ENCODE results near the gene ATG7.
A peak's percentile ranks its signal among the peaks of the same experiment; 100 is the strongest.

ATG7 gene

DNA sequence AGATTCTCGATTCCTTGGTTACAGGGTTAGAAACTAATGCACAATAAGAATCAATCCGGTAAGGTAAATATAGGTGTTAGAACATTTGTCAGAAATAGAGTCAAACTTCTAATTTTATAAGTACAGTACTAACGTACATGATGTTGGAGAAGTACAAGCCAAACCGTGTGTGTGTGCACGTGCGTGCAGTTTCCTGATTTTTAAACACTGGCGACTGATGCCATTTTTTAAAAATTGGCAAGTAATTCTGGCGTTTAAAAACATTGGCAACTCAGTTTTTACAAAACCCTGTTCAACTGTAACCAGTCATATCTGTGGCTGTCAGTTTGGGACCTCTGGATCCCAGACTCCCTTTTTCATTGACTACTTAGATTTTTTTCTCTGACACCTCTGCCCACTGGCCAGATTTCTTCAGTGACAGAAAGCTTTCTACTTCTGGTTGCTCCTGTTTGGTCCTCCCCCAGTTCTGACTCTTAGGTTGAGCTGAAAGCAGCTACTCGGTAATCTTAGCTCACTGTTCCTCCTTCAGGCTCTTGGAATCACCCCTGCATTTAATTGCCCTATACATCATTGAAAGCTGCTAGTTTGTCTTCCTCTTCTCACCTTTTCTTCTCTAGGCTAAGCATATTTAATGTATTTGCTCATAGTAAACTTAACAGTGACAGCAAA, 843 bp downstream of the ATG7 start:
- no peak for DNase-seq (ENCODE audit: low read depth)
- TF ChIP-seq, protein P1, sequence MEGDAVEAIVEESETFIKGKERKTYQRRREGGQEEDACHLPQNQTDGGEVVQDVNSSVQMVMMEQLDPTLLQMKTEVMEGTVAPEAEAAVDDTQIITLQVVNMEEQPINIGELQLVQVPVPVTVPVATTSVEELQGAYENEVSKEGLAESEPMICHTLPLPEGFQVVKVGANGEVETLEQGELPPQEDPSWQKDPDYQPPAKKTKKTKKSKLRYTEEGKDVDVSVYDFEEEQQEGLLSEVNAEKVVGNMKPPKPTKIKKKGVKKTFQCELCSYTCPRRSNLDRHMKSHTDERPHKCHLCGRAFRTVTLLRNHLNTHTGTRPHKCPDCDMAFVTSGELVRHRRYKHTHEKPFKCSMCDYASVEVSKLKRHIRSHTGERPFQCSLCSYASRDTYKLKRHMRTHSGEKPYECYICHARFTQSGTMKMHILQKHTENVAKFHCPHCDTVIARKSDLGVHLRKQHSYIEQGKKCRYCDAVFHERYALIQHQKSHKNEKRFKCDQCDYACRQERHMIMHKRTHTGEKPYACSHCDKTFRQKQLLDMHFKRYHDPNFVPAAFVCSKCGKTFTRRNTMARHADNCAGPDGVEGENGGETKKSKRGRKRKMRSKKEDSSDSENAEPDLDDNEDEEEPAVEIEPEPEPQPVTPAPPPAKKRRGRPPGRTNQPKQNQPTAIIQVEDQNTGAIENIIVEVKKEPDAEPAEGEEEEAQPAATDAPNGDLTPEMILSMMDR (IDR thresholded peaks at IDR 0.05; ENCODE audit: control insufficient read depth, extremely low read depth, insufficient read depth): no peak

DNA sequence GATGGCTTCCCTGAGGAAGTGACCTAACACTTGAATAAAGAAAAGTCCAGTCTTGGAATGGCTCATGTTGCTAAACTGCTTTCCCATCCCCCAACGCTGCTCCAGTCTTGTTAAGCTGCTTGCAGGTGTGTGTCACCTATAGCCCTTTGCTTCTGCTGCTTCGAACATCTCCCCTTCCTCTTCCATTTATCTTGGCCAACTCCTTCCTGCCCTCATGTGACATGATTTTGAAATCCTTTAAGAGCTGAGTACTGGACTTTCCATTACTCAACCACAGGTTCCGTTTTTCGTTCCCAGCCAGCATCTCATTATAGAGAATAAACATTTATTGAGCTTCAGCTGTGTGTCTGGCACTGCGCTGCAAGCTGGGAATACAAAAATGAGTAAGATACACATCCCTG, 1.7 kb downstream of the ATG7 start:
- DNase-seq (ENCODE audit: low read depth): no peak
- TF ChIP-seq, protein P1 (IDR thresholded peaks at IDR 0.05; ENCODE audit: control insufficient read depth, extremely low read depth, insufficient read depth): no peak
- peak overlapping the region; percentile 77 for H3K4me3 ChIP-seq (ENCODE audit: low read depth, low read length)

More for the DNA sequence above, 843 bp downstream of the ATG7 start:
- peak overlapping the region; percentile 77 for H3K4me3 ChIP-seq (ENCODE audit: low read depth, low read length)

DNA sequence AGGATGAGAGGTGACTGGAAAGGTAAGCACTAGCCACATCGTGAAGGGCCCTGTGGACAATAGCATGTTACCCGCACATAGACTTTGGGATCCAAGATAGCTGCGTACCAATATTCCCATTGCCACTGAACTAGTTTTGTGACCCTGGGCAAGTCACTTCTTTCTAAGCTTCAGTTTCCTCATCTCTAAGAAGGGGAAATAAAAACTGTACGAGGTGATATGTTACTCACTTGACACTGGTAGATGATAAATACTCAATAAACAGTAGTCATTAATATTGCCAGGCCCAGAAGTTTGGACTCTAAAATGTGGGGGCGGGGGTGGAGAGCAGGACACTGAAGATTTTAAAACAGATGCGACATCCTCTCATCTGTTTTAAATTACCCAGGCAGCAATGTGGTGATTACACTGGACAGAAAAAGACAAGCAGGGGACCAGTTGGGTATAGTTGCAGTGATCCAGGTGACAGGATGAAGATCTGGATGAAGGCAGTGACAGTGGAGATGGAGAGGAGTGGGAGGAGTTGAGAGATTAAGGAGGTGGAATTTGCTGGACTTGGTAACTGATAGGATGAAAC, 2.5 kb downstream of the ATG7 start:
- TF ChIP-seq, protein P1 (IDR thresholded peaks at IDR 0.05; ENCODE audit: control insufficient read depth, extremely low read depth, insufficient read depth): no peak
- DNase-seq (ENCODE audit: low read depth): no peak
- H3K4me3 ChIP-seq (ENCODE audit: low read depth, low read length): no peak overlapping the region

DNA sequence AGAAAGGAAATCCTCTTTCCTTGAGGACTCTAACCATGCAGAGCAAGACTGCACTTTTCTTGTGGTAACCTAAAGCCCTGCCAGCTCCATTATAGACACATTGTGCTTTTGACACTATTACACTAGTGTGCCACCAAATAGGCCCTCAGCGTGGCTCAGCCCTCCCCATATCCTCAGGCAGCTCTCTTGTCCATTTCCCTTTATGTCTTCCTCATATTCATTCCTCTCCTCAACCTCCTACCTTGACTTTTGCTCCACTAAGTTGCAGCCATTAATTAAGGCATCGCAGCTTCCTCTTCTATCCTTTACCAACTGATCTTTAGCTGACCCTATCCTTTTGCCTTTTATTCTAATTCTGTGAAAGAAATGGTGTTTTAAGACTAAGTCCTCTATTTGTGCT, 3.7 kb downstream of the ATG7 start:
- TF ChIP-seq, protein P1 (IDR thresholded peaks at IDR 0.05; ENCODE audit: control insufficient read depth, extremely low read depth, insufficient read depth): no peak
- DNase-seq (ENCODE audit: low read depth): no peak
- H3K4me3 ChIP-seq (ENCODE audit: low read depth, low read length): no peak overlapping the region

DNA sequence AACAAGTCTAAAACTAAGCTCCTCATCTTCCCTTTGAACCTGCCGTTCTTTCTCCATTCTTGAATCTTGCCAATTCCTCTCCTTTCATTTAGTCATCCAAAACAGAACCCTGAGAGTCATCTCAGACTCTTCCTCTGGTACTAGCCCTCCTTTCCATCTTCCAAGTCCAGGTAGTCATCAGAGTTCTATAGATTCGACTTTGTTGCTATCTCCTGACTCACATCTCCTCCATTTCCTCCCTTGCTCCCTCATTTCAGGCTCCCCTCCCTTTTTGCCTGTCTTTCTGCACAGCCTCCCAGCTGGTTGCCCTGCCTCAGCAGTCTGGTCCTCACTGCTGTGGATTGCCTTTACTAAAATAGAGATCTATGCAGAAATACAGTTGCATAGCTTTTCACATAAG, 4.7 kb downstream of the ATG7 start:
- TF ChIP-seq, protein P1 (IDR thresholded peaks at IDR 0.05; ENCODE audit: control insufficient read depth, extremely low read depth, insufficient read depth): no peak
- DNase-seq (ENCODE audit: low read depth): no peak
- no peak overlapping the region for H3K4me3 ChIP-seq (ENCODE audit: low read depth, low read length)

DNA sequence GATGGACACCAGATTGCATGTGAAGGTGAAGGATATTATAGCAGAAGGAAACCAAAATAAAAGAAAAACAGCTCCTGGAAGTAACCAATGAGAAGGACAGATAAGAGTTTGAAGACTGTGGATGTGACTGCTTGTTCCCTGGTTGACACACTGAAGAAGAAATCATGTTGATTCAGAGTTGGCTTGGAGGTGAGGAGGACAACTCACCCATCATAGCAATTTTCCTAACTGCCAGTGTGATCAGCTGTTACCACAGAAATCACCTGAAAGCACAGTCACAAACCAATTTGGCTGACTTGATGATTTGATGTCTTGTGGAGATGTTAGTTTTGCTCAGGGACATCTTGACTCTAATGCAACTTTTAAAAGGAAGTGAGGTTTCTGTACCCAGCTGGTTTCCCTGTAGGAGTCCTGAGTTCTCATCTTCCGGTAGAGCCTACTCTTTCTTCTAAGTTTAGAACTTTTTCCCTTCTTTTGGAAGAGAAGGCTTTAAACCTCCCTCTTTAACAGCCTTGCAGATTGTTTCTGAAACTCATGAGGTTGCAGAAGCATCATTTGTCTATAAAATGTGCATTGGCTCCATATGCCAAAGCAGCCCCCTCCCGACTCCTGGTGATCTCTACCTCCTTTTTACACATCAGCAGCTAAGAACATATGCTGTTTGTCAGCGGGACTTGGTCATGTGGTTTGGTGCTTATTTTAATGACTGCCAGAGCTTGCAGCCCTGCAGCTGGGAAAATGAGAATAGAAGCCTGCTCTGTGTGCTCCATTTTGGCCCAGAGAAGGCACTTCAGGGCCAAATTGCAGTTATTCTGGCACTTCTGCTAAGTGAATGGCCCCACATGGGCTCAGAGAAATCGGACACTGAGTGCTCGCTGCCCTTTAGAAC, 10.3 kb downstream of the ATG7 start:
- no peak overlapping the region for H3K4me3 ChIP-seq (ENCODE audit: low read depth, low read length)
- DNase-seq (ENCODE audit: low read depth): no peak
- TF ChIP-seq, protein P1 (IDR thresholded peaks at IDR 0.05; ENCODE audit: control insufficient read depth, extremely low read depth, insufficient read depth): no peak
